HEK293T (cell line): Measurements from ENCODE around the gene LSM14A.

Experiments used
- ARNT ChIP-seq: fragments of 450-650 bp; IDR thresholded peaks from 2 replicates; pipeline ENCODE4 v1.6.1; 2017; ENCODE audit warnings: mild to moderate bottlenecking
- BHLHE40 ChIP-seq: fragments of 450-650 bp; IDR thresholded peaks from 2 replicates; pipeline ENCODE4 v1.6.1; 2016; ENCODE audit warnings: mild to moderate bottlenecking, moderate library complexity, borderline replicate concordance
- CTBP1 ChIP-seq: fragments of 450-650 bp; IDR thresholded peaks from 2 replicates; pipeline ENCODE4 v1.6.1; 2016; ENCODE audit warnings: borderline replicate concordance
- FOXK2 ChIP-seq: fragments of 450-650 bp; IDR thresholded peaks from 2 replicates; pipeline ENCODE4 v1.6.1; 2016; ENCODE audit warnings: mild to moderate bottlenecking
- FOXM1 ChIP-seq: fragments of 450-650 bp; IDR thresholded peaks from 2 replicates; pipeline ENCODE4 v1.6.1; 2017; ENCODE audit warnings: mild to moderate bottlenecking, borderline replicate concordance
- LEF1 ChIP-seq: fragments of 450-650 bp; IDR thresholded peaks from 2 replicates; pipeline ENCODE4 v1.6.1; 2017; ENCODE audit warnings: mild to moderate bottlenecking, borderline replicate concordance
- NFRKB ChIP-seq: fragments of 450-650 bp; IDR thresholded peaks from 2 replicates; pipeline ENCODE4 v1.6.1; 2016; ENCODE audit warnings: mild to moderate bottlenecking, moderate library complexity
- SP1 ChIP-seq: fragments of 450-650 bp; IDR thresholded peaks from 2 replicates; pipeline ENCODE4 v1.6.1; 2017

DNA sequence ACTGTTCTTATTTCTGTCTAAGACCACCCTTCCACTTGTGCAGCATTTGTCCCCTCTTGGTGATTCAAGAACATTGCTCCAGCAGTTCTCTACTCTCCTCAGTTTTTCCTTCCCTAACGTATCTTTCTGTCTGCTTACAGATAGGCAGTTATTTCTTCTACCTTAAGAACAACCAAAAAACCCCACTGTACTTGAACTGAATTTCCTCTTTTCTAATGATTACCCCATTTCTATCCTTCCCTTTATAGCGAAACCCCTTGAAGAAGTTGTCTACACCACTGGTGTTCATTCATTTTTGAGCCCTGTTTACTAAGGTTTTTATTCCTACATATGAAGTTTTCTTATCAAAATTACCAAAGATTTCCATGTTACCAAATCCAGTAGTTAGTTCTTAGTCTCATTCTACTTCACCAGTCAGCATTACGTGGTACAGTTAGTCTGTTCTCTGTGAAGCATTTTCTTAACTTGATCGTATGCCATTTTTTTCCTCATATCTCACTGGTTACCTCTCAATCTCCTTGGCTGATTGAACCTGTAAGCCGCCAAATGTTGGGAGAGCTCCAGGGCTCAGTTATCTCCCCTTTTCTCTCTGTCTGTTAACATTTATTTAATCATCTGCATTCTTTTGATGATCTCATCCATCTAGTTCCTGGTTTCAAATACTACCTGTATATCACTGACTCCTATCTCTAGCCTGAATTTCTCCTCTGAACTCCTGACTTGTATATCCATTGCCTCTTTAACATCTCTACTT lies 9.0 kb downstream of the LSM14A start:
- TF ChIP-seq BHLHE40 (no peak), NFRKB (no peak), SP1 (no peak), FOXM1 (no peak), CTBP1 (no peak), FOXK2 (no peak), LEF1 (no peak), ARNT (no peak)
